ENCODE data around the gene SLC35B2.

GRCh38 chr6:44251576-44252524, 5.5 kb downstream of the SLC35B2 start:
- TF ChIP-seq CTCF (IDR thresholded peaks at IDR 0.05) (no peak), POLR2A (IDR thresholded peaks at IDR 0.05) (no peak)
